Spleen (tissue), 7 donors: ENCODE data around the gene OR3A2.
"Not testable (repeated sequence)": the region's sequence is repeated elsewhere in the genome, so short reads cannot be mapped to it uniquely, and the experiment has no call there.

Experiments
- POLR2A ChIP-seq, 3 donors: fragments of 450-650 bp; IDR thresholded peaks; one replicate each; pipeline ENCODE4 v1.5.1; 2017; ENCODE audit warnings: antibody characterized with exemption in 3 of 3, mild to moderate bottlenecking in 1 of 3
- POLR2AphosphoS5 ChIP-seq, 3 donors: sonication (generic); formaldehyde crosslinking; IDR thresholded peaks; one replicate each; pipeline ENCODE4 v1.5.1; 2017; ENCODE audit warnings: antibody characterized with exemption in 3 of 3
- TF ChIP-seq, protein P1 (sequence below), 11 experiments: fragments of 200-600 bp in 7 of 11; fragments of 450-650 bp in 4 of 11; sonication (generic) in 4 of 11; IDR thresholded peaks in 8 of 11; conservative IDR thresholded peaks in 3 of 11; 1 replicate in 7 of 11; 2 replicates in 4 of 11; pipeline versions ENCODE4 v1.4.0 to v1.8.0; 2016 to 2021; ENCODE audit warnings: antibody characterized with exemption in 11 of 11, inconsistent platforms in 4 of 11, mild to moderate bottlenecking in 1 of 11
- donor health status: DM: no; HTN: no; CAD: no; lungs with moderate emphysema.
- donor health status: DM: no; HTN: no; CAD: no.
- donor health status: DM: no; HTN: no; CAD: no.

DNA sequence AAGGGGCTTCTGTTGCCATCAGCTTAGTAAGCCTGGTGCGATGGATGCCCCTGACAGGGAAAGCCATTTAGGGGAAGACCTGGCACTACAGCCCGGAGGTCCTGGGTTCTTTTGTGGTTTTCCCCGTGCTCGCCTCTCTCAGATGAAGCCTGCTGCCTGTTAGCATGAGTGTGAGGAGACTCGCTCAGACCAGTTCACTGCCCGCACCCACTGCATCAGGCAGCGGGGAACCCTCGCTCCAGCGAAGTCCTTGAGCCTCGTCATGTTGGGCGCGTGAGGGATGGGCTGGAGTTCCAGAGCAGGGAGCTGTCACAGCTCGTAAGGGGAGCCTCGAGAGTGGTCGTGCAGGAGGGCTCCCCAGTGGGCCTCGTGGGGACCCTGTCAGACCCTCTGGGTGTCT, 26.1 kb upstream of the OR3A2 start:
- TF ChIP-seq, protein P1, sequence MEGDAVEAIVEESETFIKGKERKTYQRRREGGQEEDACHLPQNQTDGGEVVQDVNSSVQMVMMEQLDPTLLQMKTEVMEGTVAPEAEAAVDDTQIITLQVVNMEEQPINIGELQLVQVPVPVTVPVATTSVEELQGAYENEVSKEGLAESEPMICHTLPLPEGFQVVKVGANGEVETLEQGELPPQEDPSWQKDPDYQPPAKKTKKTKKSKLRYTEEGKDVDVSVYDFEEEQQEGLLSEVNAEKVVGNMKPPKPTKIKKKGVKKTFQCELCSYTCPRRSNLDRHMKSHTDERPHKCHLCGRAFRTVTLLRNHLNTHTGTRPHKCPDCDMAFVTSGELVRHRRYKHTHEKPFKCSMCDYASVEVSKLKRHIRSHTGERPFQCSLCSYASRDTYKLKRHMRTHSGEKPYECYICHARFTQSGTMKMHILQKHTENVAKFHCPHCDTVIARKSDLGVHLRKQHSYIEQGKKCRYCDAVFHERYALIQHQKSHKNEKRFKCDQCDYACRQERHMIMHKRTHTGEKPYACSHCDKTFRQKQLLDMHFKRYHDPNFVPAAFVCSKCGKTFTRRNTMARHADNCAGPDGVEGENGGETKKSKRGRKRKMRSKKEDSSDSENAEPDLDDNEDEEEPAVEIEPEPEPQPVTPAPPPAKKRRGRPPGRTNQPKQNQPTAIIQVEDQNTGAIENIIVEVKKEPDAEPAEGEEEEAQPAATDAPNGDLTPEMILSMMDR (IDR thresholded peaks at IDR 0.05 in 8 of 11, conservative IDR thresholded peaks at IDR 0.05 in 3 of 11), result not testable (repeated sequence)
- TF ChIP-seq POLR2AphosphoS5, POLR2A (IDR thresholded peaks at IDR 0.05): not testable (repeated sequence)
